Measurements from ENCODE around the gene PDE5A. TPM values are rescaled to one million over a fixed set of nuclear protein-coding genes. Genes with fewer than 3 reads are reported as not detected.

The PDE5A gene
- total and polyA plus RNA-seq, 2 experiments from 2014 or later, result 9.7 to 35.8 TPM

GRCh38 chr4:119526786-119527550, 101.6 kb downstream of the PDE5A start:
- Histone ChIP-seq H3K79me2 (no peaks in the 10 kb centered on the region), H3K4me2 (no peak overlapping the region), H3K27ac (peak overlapping the region; percentile 23), H3K4me1 (ENCODE audit: insufficient read depth) (no peaks in the 10 kb centered on the region), H3K4me3 (no peak overlapping the region), H3K36me3 (replicated peaks; ENCODE audit: insufficient read depth, low read depth) (no peaks in the 10 kb centered on the region), H2AFZ (no peak overlapping the region), H3K27me3 (no peaks in the 10 kb centered on the region), H3K9me3 (ENCODE audit: low read depth) (no peaks in the 10 kb centered on the region), H3K9me2 (replicated peaks; ENCODE audit: insufficient read depth) (no peaks in the 10 kb centered on the region), H4K20me1 (ENCODE audit: insufficient read depth, poor library complexity, severe bottlenecking) (no peaks in the 10 kb centered on the region)
- DNase-seq (ENCODE audit: low spot score), result no peak
- TF ChIP-seq EZH2phosphoT487 (IDR thresholded peaks at IDR 0.05; ENCODE audit: low read depth, severe bottlenecking, unreplicated experiment) (no peak), EZH2 (IDR thresholded peaks at IDR 0.05; ENCODE audit: borderline replicate concordance) (no peak), CTCF (IDR thresholded peaks at IDR 0.05; ENCODE audit: poor library complexity) (no peak)
- WGBS (ENCODE audit: low lambda C conversion rate, missing lambda C conversion rate), result 44% methylated on average over 2 of the region's 2 CpGs

GRCh38 chr4:119525771-119526712, 102.6 kb downstream of the PDE5A start:
- no peak overlapping the region for H2AFZ ChIP-seq
- no peak overlapping the region for H3K4me3 ChIP-seq
- H3K27ac ChIP-seq, result peak overlapping the region; percentile 1
- no peaks in the 10 kb centered on the region for H3K79me2 ChIP-seq
- no peaks in the 10 kb centered on the region for H3K4me1 ChIP-seq (ENCODE audit: insufficient read depth)
- no peak for TF ChIP-seq EZH2 (IDR thresholded peaks at IDR 0.05; ENCODE audit: borderline replicate concordance)
- no peak for TF ChIP-seq EZH2phosphoT487 (IDR thresholded peaks at IDR 0.05; ENCODE audit: low read depth, severe bottlenecking, unreplicated experiment)
- no peak for TF ChIP-seq CTCF (IDR thresholded peaks at IDR 0.05; ENCODE audit: poor library complexity)
- H3K36me3 ChIP-seq (replicated peaks; ENCODE audit: insufficient read depth, low read depth), result no peaks in the 10 kb centered on the region
- H4K20me1 ChIP-seq (ENCODE audit: insufficient read depth, poor library complexity, severe bottlenecking), result no peaks in the 10 kb centered on the region
- WGBS (ENCODE audit: low lambda C conversion rate, missing lambda C conversion rate), result 47% methylated on average over 3 of the region's 3 CpGs
- H3K4me2 ChIP-seq, result no peak overlapping the region
- H3K9me3 ChIP-seq (ENCODE audit: low read depth), result no peaks in the 10 kb centered on the region
- H3K9me2 ChIP-seq (replicated peaks; ENCODE audit: insufficient read depth), result no peaks in the 10 kb centered on the region
- no peak for DNase-seq (ENCODE audit: low spot score)
- H3K27me3 ChIP-seq, result no peaks in the 10 kb centered on the region

- no peak for DNase-seq (ENCODE audit: low spot score)
- H3K36me3 ChIP-seq (replicated peaks; ENCODE audit: insufficient read depth, low read depth), result peaks cover 6% of the 10 kb centered on the region
- H3K27me3 ChIP-seq, result no peaks in the 10 kb centered on the region
- H3K79me2 ChIP-seq, result no peaks in the 10 kb centered on the region
- H3K4me1 ChIP-seq (ENCODE audit: insufficient read depth), result no peaks in the 10 kb centered on the region
- no peak overlapping the region for H3K4me2 ChIP-seq
- no peaks in the 10 kb centered on the region for H3K9me2 ChIP-seq (replicated peaks; ENCODE audit: insufficient read depth)
- no peak for TF ChIP-seq EZH2phosphoT487 (IDR thresholded peaks at IDR 0.05; ENCODE audit: low read depth, severe bottlenecking, unreplicated experiment)
- no peak for TF ChIP-seq EZH2 (IDR thresholded peaks at IDR 0.05; ENCODE audit: borderline replicate concordance)
- TF ChIP-seq CTCF (IDR thresholded peaks at IDR 0.05; ENCODE audit: poor library complexity), result no peak
- no peak overlapping the region for H3K4me3 ChIP-seq
- WGBS (ENCODE audit: low lambda C conversion rate, missing lambda C conversion rate), result 80% methylated on average over 5 of the region's 5 CpGs
- no peaks in the 10 kb centered on the region for H4K20me1 ChIP-seq (ENCODE audit: insufficient read depth, poor library complexity, severe bottlenecking)
- no peaks in the 10 kb centered on the region for H3K9me3 ChIP-seq (ENCODE audit: low read depth)
- H3K27ac ChIP-seq, result peak overlapping the region; percentile 1
- no peak overlapping the region for H2AFZ ChIP-seq
These were observed 103.4 kb downstream of the PDE5A start for GRCh38 chr4:119525005-119525749.
